Neural crest cell (in vitro differentiated cells): ENCODE results near the gene TRAP1. TPM values are rescaled to one million over a fixed set of nuclear protein-coding genes. Genes with fewer than 3 reads are reported as not detected.

ENCODE experiments used
- DNase-seq: peaks from one replicate; pipeline ENCODE4 v3.0.0; 2021; ENCODE audit warnings: low read depth, mixed read lengths, low spot score
- H3K27ac Mint-ChIP-seq: one replicate; pipeline ENCODE4 v1.8.0; 2021; ENCODE audit warnings: mild to moderate bottlenecking, mixed read lengths; ENCODE audit not compliant: unreplicated experiment
- H3K27me3 Mint-ChIP-seq: 2 replicates; pipeline ENCODE4 v1.8.0; 2021; ENCODE audit warnings: low read depth, mild to moderate bottlenecking, mixed read lengths
- H3K36me3 Mint-ChIP-seq: 2 replicates; pipeline ENCODE4 v1.8.0; 2021; ENCODE audit warnings: low read depth, mild to moderate bottlenecking, mixed read lengths
- H3K4me1 Mint-ChIP-seq: 2 replicates; pipeline ENCODE4 v1.8.0; 2021; ENCODE audit warnings: mixed read lengths
- H3K4me3 Mint-ChIP-seq: one replicate; pipeline ENCODE4 v1.8.0; 2021; ENCODE audit warnings: mild to moderate bottlenecking, mixed read lengths
- H3K9me3 Mint-ChIP-seq: 2 replicates; pipeline ENCODE4 v1.8.0; 2021; ENCODE audit warnings: mixed read lengths
- CTCF ChIP-seq: fragments of 200-600 bp; sonication (generic); conservative IDR thresholded peaks from 2 replicates; pipeline ENCODE4 v1.5.0; 2021; ENCODE audit warnings: antibody characterized with exemption, mild to moderate bottlenecking
- long read RNA-seq: library from polyadenylated mRNA; unstranded; transcript quantifications from one replicate; pipeline ENCODE4 v2.0.0, GENCODE V29; 2020
- total RNA-seq: library from RNA; stranded (reverse); gene quantifications from 2 replicates; pipeline ENCODE4 v1.2.1, GENCODE V29; 2021

TRAP1 gene
- 152 and 154 TPM in 2 replicates for total RNA-seq
- long read RNA-seq, transcript TRAP1-201 (18 exons, 2,296 nt): major isoform, 374 of 402 reads
- long read RNA-seq, partial matches to known transcripts: 12 of 402 reads
- long read RNA-seq, other reads (novel, unspliced or antisense): 16 of 402 reads

GRCh38 chr16:3717235-3718018 lies at the start of gene TRAP1:
TRAP1 (minus strand) TSS chr16:3717524; CDS start chr16:3717508, 16 bp downstream.
- peaks cover 2% of the 10 kb centered on the region for H3K36me3 Mint-ChIP-seq
- H3K4me3 Mint-ChIP-seq: peak within 1 kb of the TSS; percentile 95
- H3K27me3 Mint-ChIP-seq: no peaks in the 10 kb centered on the region

GRCh38 chr16:3766177-3766576 lies 48.9 kb upstream of the TRAP1 start:
- no peaks in the 10 kb centered on the region for H3K27me3 Mint-ChIP-seq
- no peak overlapping the region for H3K27ac Mint-ChIP-seq
- H3K4me1 Mint-ChIP-seq: peaks cover 8% of the 10 kb centered on the region
- no peak for TF ChIP-seq CTCF
- no peak for DNase-seq
- H3K4me3 Mint-ChIP-seq: no peak overlapping the region
- H3K36me3 Mint-ChIP-seq: peaks cover 15% of the 10 kb centered on the region
- H3K9me3 Mint-ChIP-seq: no peaks in the 10 kb centered on the region

More at GRCh38 chr16:3717235-3718018, at the start of gene TRAP1:
- Mint-ChIP-seq H3K4me1 (peaks cover 35% of the 10 kb centered on the region), H3K9me3 (no peaks in the 10 kb centered on the region), H3K27ac (peak within 1 kb of the TSS; percentile 83)
- no peak for TF ChIP-seq CTCF
- DNase-seq: peak; percentile 83

GRCh38 chr16:3764409-3764808 lies 47.1 kb upstream of the TRAP1 start:
- no peak overlapping the region for H3K4me3 Mint-ChIP-seq
- peaks cover 8% of the 10 kb centered on the region for H3K4me1 Mint-ChIP-seq
- H3K36me3 Mint-ChIP-seq: peaks cover 10% of the 10 kb centered on the region
- DNase-seq: no peak
- no peaks in the 10 kb centered on the region for H3K9me3 Mint-ChIP-seq
- TF ChIP-seq CTCF: no peak
- H3K27me3 Mint-ChIP-seq: no peaks in the 10 kb centered on the region
- H3K27ac Mint-ChIP-seq: no peak overlapping the region

- no peak for DNase-seq
- H3K36me3 Mint-ChIP-seq: peaks cover 8% of the 10 kb centered on the region
- H3K27ac Mint-ChIP-seq: peak overlapping the region; percentile 12
- TF ChIP-seq CTCF: no peak
- no peak overlapping the region for H3K4me3 Mint-ChIP-seq
- H3K4me1 Mint-ChIP-seq: peaks cover 8% of the 10 kb centered on the region
- H3K27me3 Mint-ChIP-seq: no peaks in the 10 kb centered on the region
- no peaks in the 10 kb centered on the region for H3K9me3 Mint-ChIP-seq
These were observed 44.9 kb upstream of the TRAP1 start for GRCh38 chr16:3762107-3762750.

GRCh38 chr16:3761375-3762106 lies 44.2 kb upstream of the TRAP1 start:
- peaks cover 8% of the 10 kb centered on the region for H3K4me1 Mint-ChIP-seq

More at GRCh38 chr16:3761375-3762106, 44.2 kb upstream of the TRAP1 start:
- Mint-ChIP-seq H3K27ac (peak overlapping the region; percentile 78), H3K36me3 (peaks cover 6% of the 10 kb centered on the region), H3K4me3 (no peak overlapping the region), H3K9me3 (no peaks in the 10 kb centered on the region), H3K27me3 (no peaks in the 10 kb centered on the region)
- TF ChIP-seq CTCF: no peak
- DNase-seq: no peak
